PC-3 (cell line): ENCODE results near the gene HIP1R.

Source experiments
- CTCF ChIP-seq: fragments of 300-600 bp; sonication (generic); conservative IDR thresholded peaks from 2 replicates; pipeline ENCODE4 v1.5.1; 2017; ENCODE audit warnings: antibody characterized with exemption, low read depth, mild to moderate bottlenecking, low read length
- EZH2 ChIP-seq: fragments of 300-600 bp; sonication (generic); IDR thresholded peaks from one replicate; pipeline ENCODE4 v1.6.1; 2017; ENCODE audit warnings: antibody characterized with exemption, mild to moderate bottlenecking, low read length; ENCODE audit not compliant: unreplicated experiment

GRCh38 chr12:122861587-122861970 is 26.3 kb downstream of the HIP1R start:
- no peak for TF ChIP-seq CTCF
- no peak for TF ChIP-seq EZH2
